OCI-LY1 (cell line): ENCODE data around the gene HSD3B2.

Source experiments
- H2AFZ ChIP-seq: fragments of 200-600 bp; sonication (generic), shearing (Covaris generic); 2 replicates; pipeline ENCODE4 v1.6.0; 2014; ENCODE audit warnings: antibody characterized with exemption, mild to moderate bottlenecking, low read length
- H3F3A ChIP-seq: fragments of 200-600 bp; sonication (generic), shearing (Covaris generic); 2 replicates; pipeline ENCODE4 v1.6.0; 2014; ENCODE audit warnings: mild to moderate bottlenecking, antibody characterized with exemption, low read length, moderate library complexity; ENCODE audit not compliant: insufficient read depth
- H3K27ac ChIP-seq: fragments of 200-600 bp; sonication (generic); 2 replicates; pipeline ENCODE4 v1.5.1; 2014; ENCODE audit warnings: low read length, mixed run types, mild to moderate bottlenecking, low read depth; ENCODE audit not compliant: poor library complexity, severe bottlenecking
- H3K27me3 ChIP-seq: fragments of 200-600 bp; sonication (generic); 2 replicates; pipeline ENCODE4 v1.6.0; 2014; ENCODE audit warnings: antibody characterized with exemption, mild to moderate bottlenecking, low read length, moderate library complexity; ENCODE audit not compliant: insufficient read depth
- H3K36me3 ChIP-seq: fragments of 200-600 bp; sonication (generic); 2 replicates; pipeline ENCODE4 v1.6.1; 2014; ENCODE audit warnings: mild to moderate bottlenecking, antibody characterized with exemption, low read length, moderate library complexity, mixed read lengths; ENCODE audit not compliant: insufficient read depth
- H3K4me1 ChIP-seq: fragments of 200-600 bp; sonication (generic); 2 replicates; pipeline ENCODE4 v1.5.1; 2014; ENCODE audit warnings: mild to moderate bottlenecking, low read length, moderate library complexity; ENCODE audit not compliant: insufficient read depth, severe bottlenecking
- H3K4me2 ChIP-seq: fragments of 200-600 bp; sonication (generic), shearing (Covaris generic); 2 replicates; pipeline ENCODE4 v1.6.1; 2014; ENCODE audit warnings: low read length
- H3K4me3 ChIP-seq: fragments of 200-600 bp; sonication (generic); 2 replicates; pipeline ENCODE4 v1.5.1; 2014; ENCODE audit warnings: low read length, low read depth, mild to moderate bottlenecking, mixed read lengths; ENCODE audit not compliant: poor library complexity, severe bottlenecking
- H3K79me2 ChIP-seq: fragments of 200-600 bp; shearing (Covaris generic); 2 replicates; pipeline ENCODE4 v1.6.1; 2016; ENCODE audit warnings: mixed run types, low read length, mixed read lengths; ENCODE audit not compliant: insufficient read depth
- H3K9ac ChIP-seq: fragments of 200-600 bp; sonication (generic), shearing (Covaris generic); 2 replicates; pipeline ENCODE4 v1.6.1; 2014; ENCODE audit warnings: mild to moderate bottlenecking, low read length, mixed read lengths
- H3K9me2 ChIP-seq: fragments of 200-600 bp; sonication (generic), shearing (Covaris generic); 2 replicates; pipeline ENCODE4 v1.6.1; 2014; ENCODE audit warnings: low read depth, mild to moderate bottlenecking, low read length, mixed read lengths
- H3K9me3 ChIP-seq: fragments of 200-600 bp; shearing (Covaris generic); 2 replicates; pipeline ENCODE4 v1.6.1; 2014; ENCODE audit warnings: low read length, mixed read lengths
- H4K20me1 ChIP-seq: fragments of 200-600 bp; sonication (generic), shearing (Covaris generic); 2 replicates; pipeline ENCODE4 v1.6.0; 2016; ENCODE audit warnings: mild to moderate bottlenecking, low read length; ENCODE audit not compliant: insufficient read depth
- CTCF ChIP-seq: fragments of 200-600 bp; sonication (generic), shearing (Covaris generic); IDR thresholded peaks from 2 replicates; pipeline ENCODE4 v1.5.1; 2017; ENCODE audit warnings: mild to moderate bottlenecking, antibody characterized with exemption, low read length, moderate library complexity, mixed read lengths
- EZH2 ChIP-seq: fragments of 200-600 bp; sonication (generic), shearing (Covaris generic); IDR thresholded peaks from 2 replicates; pipeline ENCODE4 v1.8.0; 2017; ENCODE audit warnings: borderline replicate concordance, mixed run types, mild to moderate bottlenecking, antibody characterized with exemption, low read length, moderate library complexity, mixed read lengths

HSD3B2 gene

GRCh38 chr1:119463569-119463968 lies 48.6 kb downstream of the HSD3B2 start:
- Histone ChIP-seq H3K79me2 (no peaks in the 10 kb centered on the region), H3K9me3 (no peaks in the 10 kb centered on the region), H3K27ac (no peak overlapping the region), H4K20me1 (no peaks in the 10 kb centered on the region), H3K27me3 (no peaks in the 10 kb centered on the region), H3F3A (no peaks in the 10 kb centered on the region), H2AFZ (no peak overlapping the region), H3K4me1 (no peaks in the 10 kb centered on the region), H3K4me3 (no peak overlapping the region), H3K4me2 (no peak overlapping the region), H3K9me2 (no peaks in the 10 kb centered on the region), H3K36me3 (no peaks in the 10 kb centered on the region), H3K9ac (no peak overlapping the region)
- TF ChIP-seq CTCF (no peak), EZH2 (no peak)

- no peak for TF ChIP-seq EZH2
- no peaks in the 10 kb centered on the region for H3K9me2 ChIP-seq
- H3K27me3 ChIP-seq, result no peaks in the 10 kb centered on the region
- H3K9me3 ChIP-seq, result no peaks in the 10 kb centered on the region
- H3K4me3 ChIP-seq, result no peak overlapping the region
- H4K20me1 ChIP-seq, result no peaks in the 10 kb centered on the region
- no peak overlapping the region for H3K4me2 ChIP-seq
- H3K79me2 ChIP-seq, result no peaks in the 10 kb centered on the region
- H3K36me3 ChIP-seq, result no peaks in the 10 kb centered on the region
- no peaks in the 10 kb centered on the region for H3K4me1 ChIP-seq
- H2AFZ ChIP-seq, result no peak overlapping the region
- H3K9ac ChIP-seq, result no peak overlapping the region
- no peaks in the 10 kb centered on the region for H3F3A ChIP-seq
- no peak overlapping the region for H3K27ac ChIP-seq
Measured at GRCh38 chr1:119466445-119466844, 51.5 kb downstream of the HSD3B2 start.

- Histone ChIP-seq H3K4me2 (no peak overlapping the region), H3K4me1 (no peaks in the 10 kb centered on the region), H3F3A (no peaks in the 10 kb centered on the region), H3K9me2 (no peaks in the 10 kb centered on the region), H3K9me3 (no peaks in the 10 kb centered on the region), H3K4me3 (no peak overlapping the region), H3K27ac (no peak overlapping the region), H3K36me3 (no peaks in the 10 kb centered on the region), H2AFZ (no peak overlapping the region), H3K79me2 (no peaks in the 10 kb centered on the region), H4K20me1 (no peaks in the 10 kb centered on the region), H3K27me3 (no peaks in the 10 kb centered on the region), H3K9ac (no peak overlapping the region)
- TF ChIP-seq CTCF (no peak), EZH2 (no peak)
Measured at GRCh38 chr1:119467219-119467618, 52.3 kb downstream of the HSD3B2 start.

GRCh38 chr1:119467857-119468668 lies 53.1 kb downstream of the HSD3B2 start:
- Histone ChIP-seq H3K9me2 (no peaks in the 10 kb centered on the region), H3K4me3 (no peak overlapping the region), H2AFZ (no peak overlapping the region), H4K20me1 (no peaks in the 10 kb centered on the region), H3K4me1 (no peaks in the 10 kb centered on the region), H3K27me3 (no peaks in the 10 kb centered on the region), H3K4me2 (no peak overlapping the region), H3K27ac (no peak overlapping the region), H3K36me3 (no peaks in the 10 kb centered on the region), H3K79me2 (no peaks in the 10 kb centered on the region), H3K9ac (no peak overlapping the region), H3F3A (no peaks in the 10 kb centered on the region), H3K9me3 (no peaks in the 10 kb centered on the region)
- TF ChIP-seq EZH2, result no peak
